HG02588 (cell line): ENCODE results near the gene CELA3B.
"Not testable (repeated sequence)": the region's sequence is repeated elsewhere in the genome, so short reads cannot be mapped to it uniquely, and the experiment has no call there.

Source experiments
- ATAC-seq: cut with Tn5 transposase; IDR thresholded peaks from one replicate; pipeline ENCODE4 v1.9.1; 2021; ENCODE audit warnings: mild to moderate bottlenecking, moderate library complexity; ENCODE audit not compliant: unreplicated experiment

CELA3B gene, protein sequence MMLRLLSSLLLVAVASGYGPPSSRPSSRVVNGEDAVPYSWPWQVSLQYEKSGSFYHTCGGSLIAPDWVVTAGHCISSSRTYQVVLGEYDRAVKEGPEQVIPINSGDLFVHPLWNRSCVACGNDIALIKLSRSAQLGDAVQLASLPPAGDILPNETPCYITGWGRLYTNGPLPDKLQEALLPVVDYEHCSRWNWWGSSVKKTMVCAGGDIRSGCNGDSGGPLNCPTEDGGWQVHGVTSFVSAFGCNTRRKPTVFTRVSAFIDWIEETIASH

DNA sequence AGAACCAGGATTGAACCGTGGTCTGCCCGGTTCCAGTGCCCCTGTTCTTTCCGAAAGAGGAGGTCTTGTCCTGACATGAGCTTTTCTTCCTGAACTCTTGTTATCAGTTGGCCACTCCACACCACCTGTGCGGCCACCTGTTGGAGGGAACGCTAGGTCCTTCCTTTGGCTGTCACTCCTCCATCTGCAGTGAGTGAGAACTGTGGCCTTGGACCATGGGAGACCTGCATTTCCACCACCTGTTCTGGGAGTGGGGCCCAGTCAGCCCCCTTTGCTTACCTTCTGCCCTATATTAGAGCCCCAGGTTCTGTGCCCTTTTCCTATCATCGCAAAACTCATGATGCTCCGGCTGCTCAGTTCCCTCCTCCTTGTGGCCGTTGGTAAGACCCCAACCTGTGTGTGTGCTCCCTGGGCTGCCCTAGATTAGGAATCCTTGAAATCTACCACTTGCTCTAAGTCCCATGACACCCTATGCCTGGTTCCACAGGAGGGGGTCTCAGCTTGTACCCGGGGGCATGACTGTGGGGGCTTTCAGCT is at the start of gene CELA3B:
TSS of gene CELA3B (plus strand) at position 320 of the 537 bp plus-strand sequence. CDS start at position 338, 18 bp downstream.
- not testable (repeated sequence) for ATAC-seq

DNA sequence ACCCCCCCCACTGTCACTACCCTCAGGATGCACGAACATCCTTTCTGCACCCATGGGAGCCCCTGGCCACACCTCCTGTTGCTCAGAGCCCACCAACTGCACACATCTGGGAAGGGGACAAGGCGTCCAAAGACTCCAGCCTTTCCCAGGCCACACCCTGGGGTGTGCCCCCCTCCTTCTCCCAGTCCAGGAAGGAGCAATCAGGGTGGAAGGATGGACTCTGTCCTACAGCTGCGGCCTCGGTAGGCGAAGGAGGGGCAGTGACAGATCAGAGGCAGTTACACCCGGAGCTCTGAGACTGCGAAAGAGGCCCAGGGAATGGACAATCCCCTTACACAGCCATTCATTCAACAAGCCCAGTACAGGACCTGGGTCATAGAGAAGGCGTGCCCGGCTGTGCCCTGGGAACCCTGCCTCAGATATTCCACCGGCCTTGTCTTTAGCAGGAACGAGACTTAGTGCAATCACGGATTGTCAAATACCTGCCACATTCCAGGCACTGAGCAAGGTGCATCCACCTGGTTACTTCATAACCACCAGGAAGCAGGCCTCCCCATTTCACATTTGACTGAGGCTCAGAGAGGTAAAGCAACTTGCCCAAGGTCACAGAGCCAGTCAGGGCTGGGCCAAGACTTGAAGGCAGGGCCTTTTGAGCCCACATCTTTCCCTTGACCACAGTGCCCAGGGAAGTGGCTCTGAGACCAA is 49.1 kb upstream of the CELA3B start:
- ATAC-seq = no peak

DNA sequence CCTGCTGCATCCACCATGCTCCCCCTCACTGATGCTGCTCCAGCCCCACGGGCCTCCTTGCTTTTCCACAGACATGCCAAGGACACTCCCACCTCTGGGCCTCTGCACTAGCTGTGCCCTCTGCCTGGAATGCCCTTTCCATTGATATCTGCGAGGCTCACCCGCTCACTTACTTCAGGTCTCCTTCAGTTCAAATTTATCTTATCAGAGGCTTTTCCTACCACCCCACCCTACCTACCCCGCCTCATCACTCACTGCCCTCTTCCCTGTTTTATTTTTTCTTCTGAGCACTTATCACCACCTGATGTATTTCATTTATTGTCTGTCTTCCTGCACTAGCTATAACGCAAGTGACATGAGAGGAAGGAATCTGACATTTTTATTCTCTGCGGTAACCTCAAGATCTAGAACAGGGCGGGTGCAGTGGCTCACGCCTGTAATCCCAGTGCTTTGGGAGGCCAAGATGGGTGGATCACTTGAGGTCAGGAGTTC is 46.7 kb upstream of the CELA3B start:
- ATAC-seq = no peak

DNA sequence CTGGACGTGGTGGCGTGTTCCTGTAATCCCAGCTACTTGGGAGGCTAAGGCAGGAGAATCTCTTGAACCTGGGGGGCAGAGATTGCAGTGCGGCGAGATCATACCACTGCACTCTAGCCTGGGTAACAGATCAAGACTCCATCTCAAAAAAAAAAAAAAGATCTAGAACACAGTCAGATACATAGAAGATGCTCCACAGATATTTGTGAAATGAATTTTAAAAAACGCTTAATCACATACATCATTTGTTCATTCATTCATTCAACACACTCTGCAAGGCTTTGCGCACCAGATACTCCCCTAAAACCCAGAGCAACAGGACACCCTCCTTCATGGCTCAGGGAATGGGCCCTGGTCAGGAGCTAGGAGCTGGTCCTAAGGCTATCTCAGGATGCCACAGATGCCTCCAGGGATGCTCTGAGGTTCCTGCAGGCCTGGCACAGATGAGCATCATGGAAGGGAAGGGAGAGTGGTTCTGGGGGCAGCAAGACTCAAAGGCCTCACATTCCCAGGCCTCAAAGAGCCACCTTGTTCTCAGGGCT is 46.1 kb upstream of the CELA3B start:
- no peak for ATAC-seq

DNA sequence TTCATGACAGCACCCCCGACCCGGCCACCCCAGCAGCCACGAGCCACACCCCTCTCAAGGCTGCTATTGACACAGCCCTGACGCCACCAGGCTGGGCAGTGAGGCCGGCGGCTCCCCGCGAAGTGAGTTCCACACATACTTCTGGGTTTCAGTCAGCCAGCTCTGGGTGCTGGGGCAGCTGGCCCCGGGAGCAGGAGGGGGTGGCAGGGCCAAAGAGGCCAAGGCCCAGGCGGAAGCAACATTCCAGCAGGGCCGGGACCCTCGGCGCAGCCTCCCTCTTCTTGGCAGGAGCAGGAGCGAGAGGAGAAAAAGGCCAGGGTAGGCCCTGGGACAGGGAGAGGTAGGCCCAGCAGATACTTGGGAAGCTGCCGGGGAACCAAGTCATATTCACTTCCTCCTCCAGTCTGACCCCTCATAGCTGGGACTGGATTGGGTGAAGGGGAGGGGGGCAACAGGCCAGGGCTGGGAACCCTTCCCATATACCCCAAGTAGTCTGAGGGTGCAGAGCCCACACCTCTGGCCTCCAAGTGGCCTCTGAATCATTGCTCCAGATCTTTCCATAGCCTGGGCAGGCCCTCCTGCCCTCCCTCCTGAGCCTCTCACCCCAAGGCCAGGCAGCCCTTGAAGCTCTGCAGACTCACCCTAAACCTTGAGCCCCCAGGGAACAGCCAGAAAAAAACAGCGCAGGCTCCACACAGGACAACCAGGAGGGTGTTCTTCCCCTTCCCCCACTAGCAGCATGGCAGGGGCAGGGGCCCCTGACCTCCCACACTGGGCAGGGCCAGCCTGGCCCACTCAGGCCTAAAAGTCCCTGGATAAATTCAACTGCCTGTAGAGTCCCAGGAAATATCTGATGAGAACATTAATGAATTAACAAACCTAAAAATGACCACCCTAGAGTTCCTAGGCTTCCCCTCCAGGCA is 45.4 kb upstream of the CELA3B start:
- no peak for ATAC-seq

DNA sequence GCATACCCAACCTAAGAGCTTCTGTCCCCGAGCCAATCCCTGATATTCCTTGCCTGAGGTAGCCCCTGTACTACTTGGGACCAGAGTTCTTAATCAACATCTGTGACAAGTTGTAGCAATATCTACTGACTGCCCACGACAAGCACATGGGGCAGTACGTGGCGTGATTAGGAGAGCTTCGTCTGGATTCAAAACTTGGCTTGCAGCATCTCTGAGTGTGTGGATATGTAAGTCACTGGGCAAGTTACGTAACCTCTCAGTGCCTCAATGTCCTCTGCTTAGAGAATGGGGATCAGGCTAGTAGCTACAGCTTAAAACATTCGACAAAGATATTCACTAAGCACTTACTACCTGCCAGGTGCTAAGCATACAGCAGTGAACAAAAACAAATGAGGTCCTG is 44.7 kb upstream of the CELA3B start:
- no peak for ATAC-seq

DNA sequence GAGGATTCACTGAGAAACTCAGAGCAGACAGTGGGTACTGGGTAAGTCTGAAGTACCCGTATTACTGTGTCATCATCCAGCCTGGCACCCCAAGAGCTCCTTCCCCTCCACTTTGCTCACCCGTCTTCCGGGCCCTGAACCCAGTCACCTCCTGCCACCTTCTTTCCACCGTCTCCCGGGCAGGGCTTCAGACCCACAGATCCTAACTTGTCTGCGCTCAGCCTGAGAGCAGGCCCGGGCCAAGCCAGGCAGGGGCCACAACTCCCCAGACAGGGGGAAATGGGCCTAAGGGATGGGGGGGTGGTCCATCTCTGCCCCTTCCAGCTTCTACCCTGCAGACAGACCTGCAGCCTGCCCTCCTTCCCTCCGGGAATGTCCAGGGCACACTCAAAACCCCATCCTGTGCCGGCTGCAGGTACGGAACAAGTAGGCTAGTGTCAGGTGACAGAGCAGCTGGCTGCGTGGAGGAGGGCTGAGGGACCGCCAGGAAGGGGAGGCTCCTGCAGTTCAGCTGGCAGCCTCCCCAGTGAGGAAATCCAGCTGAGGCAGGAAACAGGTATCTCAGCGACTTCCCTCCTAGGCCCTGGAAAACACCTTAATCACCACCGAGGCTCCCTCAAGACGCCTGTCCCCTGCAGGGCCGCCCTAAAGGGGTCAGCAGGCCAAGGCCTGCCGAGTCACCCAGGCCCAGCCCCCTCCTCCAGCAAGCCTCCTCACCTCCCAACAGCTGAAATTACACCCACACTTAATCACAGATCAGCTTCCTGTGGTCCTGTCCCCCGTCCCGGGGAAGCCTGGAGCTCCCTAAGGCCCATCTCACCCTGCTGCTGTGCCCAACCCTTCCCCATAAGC is 43.2 kb upstream of the CELA3B start:
- ATAC-seq = no peak

DNA sequence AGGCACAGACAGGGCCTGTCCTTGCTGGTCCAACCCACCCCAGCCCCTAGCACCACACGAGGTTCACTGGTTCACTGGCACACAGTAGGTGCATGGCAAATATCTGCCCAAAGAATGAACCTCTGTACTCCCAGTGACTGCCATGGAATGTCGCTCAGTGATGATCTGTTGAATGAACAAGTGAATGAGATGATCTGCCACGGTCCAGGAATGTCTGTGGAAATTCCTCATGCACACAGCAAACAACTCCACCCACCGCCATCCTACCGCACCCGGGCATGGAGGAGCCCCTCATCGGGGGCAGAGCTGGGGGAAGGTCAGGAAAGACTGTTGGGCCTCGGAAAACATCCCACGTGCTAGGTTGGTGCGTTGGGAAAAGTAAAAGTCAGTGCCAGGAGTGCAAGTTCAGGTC is 41.4 kb upstream of the CELA3B start:
- ATAC-seq = no peak

DNA sequence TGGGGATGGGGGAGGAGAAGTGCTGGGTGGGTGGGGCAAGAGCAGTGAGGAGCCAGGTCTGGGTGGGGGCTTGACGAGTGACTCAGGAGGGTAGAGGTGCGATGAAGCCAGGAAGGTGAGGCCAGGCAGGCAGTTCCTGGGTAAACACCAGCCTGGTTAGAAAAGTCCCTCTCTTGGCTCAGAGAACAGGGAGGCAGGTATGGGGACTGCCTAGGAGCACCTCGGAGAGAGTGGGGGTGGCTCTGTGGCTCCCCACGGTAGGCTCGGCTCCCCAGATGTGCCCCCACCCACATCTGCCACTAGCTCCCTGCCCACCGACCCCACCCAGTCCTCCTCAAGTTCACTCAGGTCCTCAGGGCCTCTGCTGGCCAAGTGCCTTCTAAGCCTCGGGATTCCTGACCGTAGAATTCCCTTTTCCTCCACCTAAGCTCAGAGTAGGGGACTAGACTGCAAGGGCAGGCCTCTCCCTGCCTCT is 40.9 kb upstream of the CELA3B start:
- no peak for ATAC-seq

DNA sequence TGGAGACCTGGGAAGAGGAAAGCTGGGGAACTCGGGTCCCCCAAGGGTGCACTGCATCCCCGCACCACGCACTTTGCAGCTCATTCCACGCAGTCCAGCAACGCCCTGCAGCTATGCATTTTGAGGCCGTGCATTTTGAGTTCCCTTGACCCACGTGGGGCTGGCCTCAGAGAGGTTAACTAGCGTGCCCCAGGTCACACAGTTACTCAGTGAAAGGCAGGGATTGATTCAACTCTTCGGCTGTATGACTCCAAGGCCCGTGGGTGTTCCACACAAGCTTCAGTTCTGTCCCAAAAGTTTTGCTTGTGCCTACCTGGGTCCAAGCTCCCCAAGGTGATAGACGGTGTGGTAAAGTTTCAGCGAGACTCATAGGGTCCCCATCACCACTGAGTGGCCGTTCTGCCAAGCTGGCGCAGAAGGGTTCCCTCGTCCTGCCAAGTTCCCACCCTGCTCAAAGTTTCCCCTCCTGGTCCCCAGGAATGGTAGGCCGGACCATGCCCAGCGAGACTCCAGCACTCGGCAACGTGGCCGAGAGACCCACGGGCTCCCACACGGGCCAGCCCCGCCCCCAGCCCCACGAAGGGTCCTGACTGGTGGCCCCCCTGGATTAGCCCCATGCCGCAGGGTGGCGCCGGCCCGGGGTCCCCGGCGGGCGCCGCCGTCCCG is 40.3 kb upstream of the CELA3B start:
- ATAC-seq = peak; percentile 20

DNA sequence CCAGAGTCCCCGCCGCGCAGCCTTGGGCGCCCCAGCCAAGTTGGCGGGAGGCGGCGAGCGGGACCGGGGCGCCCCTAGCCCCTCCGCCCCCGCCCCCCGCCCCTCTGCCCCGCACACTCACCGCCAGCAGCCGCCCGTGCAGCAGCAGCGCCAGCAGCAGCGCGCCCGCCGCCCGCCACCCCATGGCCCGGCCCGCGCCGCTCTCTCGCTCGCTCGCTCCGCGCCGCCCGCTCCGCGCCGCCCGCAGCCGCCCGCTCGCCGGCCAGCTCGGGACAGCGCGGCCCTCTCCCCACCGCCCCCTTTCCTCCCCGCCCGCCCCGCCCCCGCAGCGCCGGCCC is 39.8 kb upstream of the CELA3B start, which contains the start of gene HSPG2:
TSS of gene HSPG2 (minus strand) at position 277 of the 338 bp plus-strand sequence. CDS start at position 184, 93 bp downstream.
- no peak for ATAC-seq

DNA sequence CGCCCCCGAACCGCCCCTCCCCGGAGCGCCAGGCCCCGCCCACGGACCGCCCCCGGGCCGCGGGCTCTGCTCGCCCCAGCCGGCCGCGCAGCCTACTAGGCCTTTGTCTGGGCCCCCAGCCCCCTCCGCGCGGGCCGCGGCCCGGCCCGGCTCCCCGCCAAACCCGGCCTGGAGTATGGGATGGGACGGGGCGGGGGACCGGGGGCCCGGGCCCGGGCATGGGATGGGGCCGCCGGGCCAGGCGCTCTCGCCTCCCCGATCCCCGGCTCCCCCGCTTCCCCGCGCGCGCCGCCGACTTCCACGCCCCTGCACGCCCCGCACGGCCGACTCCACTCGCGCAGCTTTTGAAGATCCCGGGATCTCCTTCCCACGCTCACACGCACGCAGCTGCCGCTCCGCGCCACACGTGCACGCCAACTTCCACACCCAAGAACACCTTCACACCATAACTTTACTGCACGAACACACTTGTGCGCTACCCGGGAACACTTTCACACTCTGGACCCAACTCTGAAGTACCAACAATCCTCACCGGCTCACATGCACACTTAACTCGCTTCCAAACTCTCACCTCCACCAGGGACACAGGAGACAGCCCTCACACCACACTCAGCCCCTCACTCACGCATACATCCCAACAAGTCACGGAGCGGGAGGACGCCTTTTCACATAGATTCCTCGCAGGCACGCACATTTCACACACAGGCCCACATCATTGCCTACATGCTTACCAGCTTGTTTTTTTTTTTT is 39.3 kb upstream of the CELA3B start:
- ATAC-seq = peak; percentile 47

DNA sequence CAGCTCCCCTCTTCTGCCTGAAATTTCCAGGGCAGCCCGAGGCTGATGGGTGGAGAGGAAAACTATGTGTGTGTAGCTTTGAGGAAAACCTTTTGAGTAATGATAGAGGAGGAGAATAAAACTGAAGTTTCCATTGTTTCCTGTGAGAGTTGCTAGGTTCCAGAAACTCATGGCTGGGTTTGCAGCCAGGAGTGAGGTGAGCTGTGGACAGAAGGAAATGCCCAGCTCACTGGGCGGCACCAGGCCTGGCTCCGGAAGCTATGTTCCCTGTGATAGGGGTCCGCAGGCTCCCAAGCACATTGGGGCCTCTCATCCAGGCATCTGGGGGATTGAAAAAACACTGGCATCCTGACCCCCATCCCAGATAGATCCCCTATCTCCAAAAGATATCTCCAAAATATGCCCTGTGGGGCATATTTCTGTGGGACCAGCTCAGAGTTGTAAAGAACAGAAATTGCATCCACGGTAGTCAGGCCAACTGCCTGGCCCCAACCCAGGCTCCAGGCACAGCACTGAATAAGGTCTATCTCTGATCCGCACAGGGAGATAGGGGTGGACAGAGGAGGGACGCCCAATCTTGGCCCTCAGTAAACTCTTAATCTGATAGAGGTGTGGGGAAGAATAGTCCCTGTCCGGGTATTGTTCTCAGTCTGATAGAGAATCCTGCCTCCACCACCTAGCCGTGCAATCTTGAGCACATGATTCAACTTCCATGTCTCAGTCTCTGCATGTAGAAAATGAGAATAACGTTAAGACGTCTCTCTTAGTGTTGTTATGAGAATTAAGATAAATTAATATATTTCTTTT is 37.9 kb upstream of the CELA3B start:
- no peak for ATAC-seq

DNA sequence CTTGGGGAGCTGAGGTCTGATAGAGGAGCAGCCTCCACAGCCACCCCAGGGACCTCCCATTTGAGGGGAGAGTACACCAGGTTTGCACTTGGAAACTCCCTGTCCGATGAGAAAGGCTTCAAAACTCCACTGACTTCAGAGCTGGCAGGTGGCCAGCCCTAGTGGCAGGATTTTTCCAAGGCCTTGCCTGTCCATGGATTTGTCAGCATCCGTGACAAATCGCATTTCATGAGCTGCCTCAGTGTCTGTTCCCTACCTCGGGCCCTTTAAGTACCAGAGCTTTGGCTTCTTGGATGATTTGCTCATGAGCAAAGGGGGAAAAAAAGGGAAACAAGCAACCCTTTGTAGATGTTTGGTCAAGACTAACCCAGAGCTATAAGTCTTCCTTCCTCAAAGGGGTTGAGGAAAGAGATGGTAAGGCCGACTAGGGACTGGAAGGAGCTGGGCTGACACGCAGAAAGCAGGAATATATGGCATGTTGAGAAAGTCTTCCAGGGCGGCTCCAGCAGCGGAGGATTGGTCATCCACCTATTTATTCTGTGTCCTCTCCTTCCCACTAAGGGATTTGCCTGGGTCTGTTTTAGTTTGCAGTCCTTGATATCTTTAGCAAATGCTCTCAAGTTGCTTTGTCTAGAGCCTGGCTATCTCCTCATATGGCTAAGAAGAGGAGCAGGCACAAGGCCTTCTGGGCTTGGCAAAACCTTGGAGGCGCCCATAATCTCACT is 37.0 kb upstream of the CELA3B start:
- ATAC-seq = no peak

DNA sequence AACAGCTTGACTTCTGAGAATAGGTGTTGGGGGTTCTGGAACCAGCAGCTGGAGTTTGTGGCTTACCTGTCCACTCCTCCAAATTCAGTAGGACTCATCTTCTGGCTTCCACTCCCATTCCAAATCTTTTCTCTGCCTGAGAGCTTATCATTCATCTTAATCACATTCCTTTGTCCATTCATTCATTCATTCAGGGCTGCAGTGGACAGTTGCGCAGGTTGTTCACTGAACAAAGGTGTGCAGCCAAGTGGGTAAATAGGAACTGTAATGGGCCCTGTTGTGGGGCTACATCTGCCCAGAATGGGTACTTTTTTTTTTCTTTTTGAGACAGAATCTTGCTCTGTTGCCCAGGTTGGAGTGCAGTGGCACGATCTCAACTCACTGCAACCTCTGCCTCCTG is 36.3 kb upstream of the CELA3B start:
- ATAC-seq = no peak

DNA sequence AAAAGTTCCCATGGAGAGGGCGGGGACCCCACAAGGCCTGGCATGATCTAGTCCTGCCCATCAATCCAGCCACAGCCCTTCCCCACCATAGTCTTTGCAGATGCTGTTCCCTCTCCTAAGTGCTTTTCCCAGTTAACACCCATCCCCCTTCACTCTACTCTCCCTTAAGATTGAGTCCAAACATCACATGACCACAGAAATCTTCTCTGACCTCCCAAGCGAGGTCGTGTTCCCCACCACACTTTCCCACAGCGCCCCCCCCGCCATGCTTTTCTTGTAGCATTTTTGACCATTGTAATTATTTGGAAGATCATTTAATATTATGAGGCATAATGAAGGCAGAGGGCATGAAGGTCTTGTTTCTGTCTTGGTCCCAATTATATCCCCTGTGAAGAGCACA is 35.5 kb upstream of the CELA3B start:
- no peak for ATAC-seq

DNA sequence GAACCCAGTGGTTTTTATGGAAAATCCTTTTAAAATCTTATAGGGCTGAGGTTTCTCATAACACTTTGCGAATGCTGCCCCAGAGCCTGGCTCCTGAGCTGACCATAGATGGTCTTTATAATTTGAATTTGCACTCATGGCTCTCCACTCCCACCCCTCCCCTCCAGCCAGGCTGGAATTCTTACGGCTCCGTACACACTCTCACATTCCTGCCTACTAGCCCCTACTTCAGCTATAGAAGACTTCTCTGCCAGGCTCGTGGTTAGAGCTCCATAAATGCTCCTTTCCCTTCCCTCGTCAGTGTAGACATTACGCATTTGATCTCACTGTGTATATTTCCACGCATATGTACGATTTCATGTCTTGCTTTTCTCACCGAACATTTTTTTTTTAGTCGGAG is 34.4 kb upstream of the CELA3B start:
- no peak for ATAC-seq
